ENCODE measurements around the gene ETFB. TPM values are rescaled to one million over a fixed set of nuclear protein-coding genes. Genes with fewer than 3 reads are reported as not detected.

ETFB gene
- total RNA-seq, 1 donor from 2014 or later, result 41.1 TPM

GRCh38 chr19:51391073-51391611 is 25.0 kb upstream of the ETFB start:
- peaks cover 4% of the 10 kb centered on the region for H3K9me3 Mint-ChIP-seq
- no peak for DNase-seq (ENCODE audit: low read depth, low spot score)
- H3K4me1 Mint-ChIP-seq, result peaks cover 29% of the 10 kb centered on the region
- H3K27me3 Mint-ChIP-seq (ENCODE audit: low read depth), result no peaks in the 10 kb centered on the region
- no peaks in the 10 kb centered on the region for H3K36me3 Mint-ChIP-seq (ENCODE audit: low read depth)
- peak overlapping the region; percentile 38 for H3K4me3 Mint-ChIP-seq
- TF ChIP-seq, protein P1, sequence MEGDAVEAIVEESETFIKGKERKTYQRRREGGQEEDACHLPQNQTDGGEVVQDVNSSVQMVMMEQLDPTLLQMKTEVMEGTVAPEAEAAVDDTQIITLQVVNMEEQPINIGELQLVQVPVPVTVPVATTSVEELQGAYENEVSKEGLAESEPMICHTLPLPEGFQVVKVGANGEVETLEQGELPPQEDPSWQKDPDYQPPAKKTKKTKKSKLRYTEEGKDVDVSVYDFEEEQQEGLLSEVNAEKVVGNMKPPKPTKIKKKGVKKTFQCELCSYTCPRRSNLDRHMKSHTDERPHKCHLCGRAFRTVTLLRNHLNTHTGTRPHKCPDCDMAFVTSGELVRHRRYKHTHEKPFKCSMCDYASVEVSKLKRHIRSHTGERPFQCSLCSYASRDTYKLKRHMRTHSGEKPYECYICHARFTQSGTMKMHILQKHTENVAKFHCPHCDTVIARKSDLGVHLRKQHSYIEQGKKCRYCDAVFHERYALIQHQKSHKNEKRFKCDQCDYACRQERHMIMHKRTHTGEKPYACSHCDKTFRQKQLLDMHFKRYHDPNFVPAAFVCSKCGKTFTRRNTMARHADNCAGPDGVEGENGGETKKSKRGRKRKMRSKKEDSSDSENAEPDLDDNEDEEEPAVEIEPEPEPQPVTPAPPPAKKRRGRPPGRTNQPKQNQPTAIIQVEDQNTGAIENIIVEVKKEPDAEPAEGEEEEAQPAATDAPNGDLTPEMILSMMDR (conservative IDR thresholded peaks at IDR 0.05), result no peak
- no peak overlapping the region for H3K27ac Mint-ChIP-seq (ENCODE audit: unreplicated experiment)

DNA sequence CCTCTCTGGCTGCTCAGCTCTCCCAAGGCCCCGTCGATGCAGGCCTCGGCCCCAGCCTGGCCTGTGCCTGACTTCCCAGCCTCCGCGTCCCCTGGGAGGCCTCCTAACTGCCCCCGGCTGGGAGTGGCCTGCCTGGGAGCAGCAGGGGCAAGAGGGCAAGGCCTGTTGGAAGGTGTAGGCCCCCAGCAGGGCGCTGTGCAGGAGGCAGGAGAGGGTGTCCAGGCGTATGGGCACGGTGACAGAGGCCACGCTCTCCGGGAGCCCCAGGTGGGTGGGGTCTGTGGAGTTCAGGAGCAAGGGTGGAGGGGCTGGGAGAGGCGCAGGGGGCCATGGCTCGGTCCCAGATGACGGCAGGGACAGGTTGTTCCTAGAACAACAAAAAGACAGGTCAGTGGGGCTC is 23.0 kb upstream of the ETFB start:
- Mint-ChIP-seq H3K27ac (ENCODE audit: unreplicated experiment) (no peak overlapping the region), H3K9me3 (peaks cover 3% of the 10 kb centered on the region), H3K27me3 (ENCODE audit: low read depth) (no peaks in the 10 kb centered on the region), H3K4me1 (peaks cover 19% of the 10 kb centered on the region), H3K36me3 (ENCODE audit: low read depth) (no peaks in the 10 kb centered on the region), H3K4me3 (no peak overlapping the region)
- TF ChIP-seq, protein P1 (conservative IDR thresholded peaks at IDR 0.05), result no peak
- DNase-seq (ENCODE audit: low read depth, low spot score), result no peak

- Mint-ChIP-seq H3K4me3 (no peak within 1 kb of the TSS), H3K36me3 (ENCODE audit: low read depth) (no peaks in the 10 kb centered on the region), H3K27ac (ENCODE audit: unreplicated experiment) (peak within 1 kb of the TSS; percentile 62), H3K4me1 (peaks cover 14% of the 10 kb centered on the region), H3K9me3 (no peaks in the 10 kb centered on the region), H3K27me3 (ENCODE audit: low read depth) (no peaks in the 10 kb centered on the region)
- TF ChIP-seq, protein P1 (conservative IDR thresholded peaks at IDR 0.05), result no peak
- no peak for DNase-seq (ENCODE audit: low read depth, low spot score)
These were observed 21.8 kb upstream of the ETFB start, which contains the start of gene LIM2 for GRCh38 chr19:51387924-51388389. TSS of gene LIM2 (minus strand) at chr19:51387974. CDS start at chr19:51387443, 531 bp downstream.

GRCh38 chr19:51386882-51387520 is 20.8 kb upstream of the ETFB start:
- H3K4me3 Mint-ChIP-seq, result no peak overlapping the region

GRCh38 chr19:51382004-51382403 is 15.8 kb upstream of the ETFB start:
- H3K9me3 Mint-ChIP-seq, result no peaks in the 10 kb centered on the region
- TF ChIP-seq, protein P1 (conservative IDR thresholded peaks at IDR 0.05), result no peak
- no peak for DNase-seq (ENCODE audit: low read depth, low spot score)
- no peaks in the 10 kb centered on the region for H3K27me3 Mint-ChIP-seq (ENCODE audit: low read depth)
- no peaks in the 10 kb centered on the region for H3K4me1 Mint-ChIP-seq
- H3K4me3 Mint-ChIP-seq, result no peak overlapping the region
- no peaks in the 10 kb centered on the region for H3K36me3 Mint-ChIP-seq (ENCODE audit: low read depth)
- no peak overlapping the region for H3K27ac Mint-ChIP-seq (ENCODE audit: unreplicated experiment)

More at GRCh38 chr19:51386882-51387520, 20.8 kb upstream of the ETFB start:
- peaks cover 11% of the 10 kb centered on the region for H3K4me1 Mint-ChIP-seq
- no peak for DNase-seq (ENCODE audit: low read depth, low spot score)
- no peak overlapping the region for H3K27ac Mint-ChIP-seq (ENCODE audit: unreplicated experiment)
- H3K27me3 Mint-ChIP-seq (ENCODE audit: low read depth), result no peaks in the 10 kb centered on the region
- no peaks in the 10 kb centered on the region for H3K36me3 Mint-ChIP-seq (ENCODE audit: low read depth)
- H3K9me3 Mint-ChIP-seq, result no peaks in the 10 kb centered on the region
- TF ChIP-seq, protein P1 (conservative IDR thresholded peaks at IDR 0.05), result no peak

Measured in neural crest cell (in vitro differentiated cells).